SH-SY5Y (cell line): ENCODE results near the gene TMEM51.

ENCODE experiments used
- GATA2 ChIP-seq: IDR thresholded peaks from 2 replicates; pipeline ENCODE4 v1.6.1; 2011; ENCODE audit warnings: mild to moderate bottlenecking, low read depth, low read length
- GATA3 ChIP-seq: IDR thresholded peaks from 2 replicates; pipeline ENCODE4 v1.6.1; 2011; ENCODE audit warnings: low read depth, mild to moderate bottlenecking, low read length, moderate library complexity

GRCh38 chr1:15145327-15145726, 8.2 kb upstream of the TMEM51 start:
- TF ChIP-seq GATA3 (no peak), GATA2 (no peak)
